HG03095 (cell line): ENCODE results near the gene RPRD2.

Experiments
- ATAC-seq: cut with Tn5 transposase; IDR thresholded peaks from one replicate; pipeline ENCODE4 v1.9.1; 2021; ENCODE audit warnings: moderate library complexity; ENCODE audit not compliant: unreplicated experiment

Gene RPRD2

GRCh38 chr1:150512846-150513245 lies 148.9 kb downstream of the RPRD2 start:
- ATAC-seq: no peak

- no peak for ATAC-seq
Measured at GRCh38 chr1:150513351-150513791, 149.4 kb downstream of the RPRD2 start.

- no peak for ATAC-seq
Measured at GRCh38 chr1:150514260-150514659, 150.3 kb downstream of the RPRD2 start.

GRCh38 chr1:150514913-150515327 lies 151.0 kb downstream of the RPRD2 start:
- ATAC-seq: no peak

- peak; percentile 93 for ATAC-seq
Measured at GRCh38 chr1:150515328-150516049, 151.5 kb downstream of the RPRD2 start, which contains the start of gene FALEC. FALEC (plus strand) TSS chr1:150515752.

GRCh38 chr1:150516050-150516591 lies 152.2 kb downstream of the RPRD2 start:
- no peak for ATAC-seq

DNA sequence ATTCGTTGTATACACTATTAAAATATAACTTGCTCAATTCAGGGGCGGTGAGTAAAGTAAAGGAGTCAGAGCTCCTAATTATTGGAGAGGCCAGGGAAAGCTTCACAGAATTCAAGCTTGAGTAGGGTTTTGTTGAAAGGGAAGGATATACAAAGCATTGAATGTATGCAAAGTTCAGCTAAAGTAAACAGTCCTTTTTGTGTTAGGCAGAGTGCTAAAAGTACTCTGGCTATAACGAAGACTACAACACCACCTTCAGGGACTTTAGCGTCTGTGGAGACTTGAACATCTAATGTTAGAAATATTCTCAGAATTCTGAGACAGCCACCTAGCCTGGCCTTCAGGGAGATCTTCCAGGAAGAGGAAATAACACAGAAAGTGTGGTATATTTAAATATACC lies 152.7 kb downstream of the RPRD2 start:
- no peak for ATAC-seq

GRCh38 chr1:150521196-150521968 lies 157.4 kb downstream of the RPRD2 start:
- ATAC-seq: no peak

GRCh38 chr1:150525348-150525747 lies 161.4 kb downstream of the RPRD2 start:
- no peak for ATAC-seq
